ENCODE results near the gene UFM1. TPM values are rescaled to one million over a fixed set of nuclear protein-coding genes. Genes with fewer than 3 reads are reported as not detected.
"Not testable (repeated sequence)": the region's sequence is repeated elsewhere in the genome, so short reads cannot be mapped to it uniquely, and the experiment has no call there.

The UFM1 gene
- total RNA-seq, 1 experiment from 2014 or later = 33.5 TPM

DNA sequence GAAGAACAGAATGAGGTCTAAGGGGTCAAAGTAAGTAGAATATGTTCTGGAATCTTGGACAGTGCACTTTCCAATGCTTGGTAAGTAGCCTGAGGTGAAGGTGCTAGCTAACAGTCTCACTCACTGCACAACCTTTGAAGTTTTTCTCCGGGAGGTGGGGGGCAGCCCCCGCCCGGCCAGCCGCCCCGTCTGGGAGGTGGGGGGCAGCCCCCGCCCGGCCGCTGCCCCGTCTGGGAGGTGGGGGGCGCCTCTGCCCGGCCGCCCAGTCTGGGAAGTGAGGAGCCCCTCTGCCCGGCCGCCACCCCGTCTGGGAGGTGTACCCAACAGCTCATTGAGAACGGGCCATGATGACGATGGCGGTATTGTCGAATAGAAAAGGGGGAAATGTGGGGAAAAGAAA, 14.1 kb downstream of the UFM1 start:
- DNase-seq (ENCODE audit: low read depth) = not testable (repeated sequence)

DNA sequence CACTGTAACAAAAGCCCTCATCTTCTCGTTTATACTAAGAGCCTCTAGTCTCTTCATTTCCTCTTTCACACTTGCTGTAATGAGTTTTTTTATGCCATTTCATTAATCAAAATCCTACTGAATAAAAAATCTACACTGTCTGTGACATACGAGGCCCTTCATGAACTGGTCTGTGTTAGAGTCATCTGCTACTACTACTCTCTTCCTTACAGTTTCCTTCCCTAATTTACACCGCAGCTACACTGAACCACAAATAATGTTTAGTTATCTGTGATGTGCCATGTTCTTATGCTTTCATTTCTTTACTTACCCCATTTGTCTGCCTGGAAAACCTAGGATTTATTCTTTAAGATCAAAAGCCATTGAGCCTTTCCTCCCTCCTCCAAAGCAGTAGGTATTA, 16.0 kb downstream of the UFM1 start:
- DNase-seq (ENCODE audit: low read depth) = no peak

- DNase-seq (ENCODE audit: low read depth) = peak; percentile 75
Measured at GRCh38 chr13:38366954-38367645, 17.4 kb downstream of the UFM1 start.

GRCh38 chr13:38369058-38369457, 19.4 kb downstream of the UFM1 start:
- DNase-seq (ENCODE audit: low read depth) = no peak

DNA sequence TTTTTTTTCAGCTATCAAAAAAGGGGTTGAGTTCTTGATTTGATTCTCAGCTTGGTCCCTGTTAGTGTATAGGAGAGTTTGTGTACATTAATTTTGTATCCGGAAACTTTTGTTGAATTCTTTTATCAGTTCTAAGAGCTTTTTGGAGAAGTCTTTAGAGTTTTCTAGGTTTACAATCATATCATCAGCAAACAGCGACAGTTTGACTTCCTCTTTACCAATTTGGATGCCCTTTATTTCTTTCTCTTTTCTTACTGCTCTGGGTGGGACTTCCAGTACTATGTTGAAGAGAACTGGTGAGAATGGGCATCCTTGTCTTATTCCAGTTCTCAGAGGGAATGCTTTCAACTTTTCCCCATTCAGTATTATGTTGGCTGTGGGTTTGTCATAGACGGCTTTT, 20.4 kb downstream of the UFM1 start:
- DNase-seq (ENCODE audit: low read depth) = not testable (repeated sequence)

DNA sequence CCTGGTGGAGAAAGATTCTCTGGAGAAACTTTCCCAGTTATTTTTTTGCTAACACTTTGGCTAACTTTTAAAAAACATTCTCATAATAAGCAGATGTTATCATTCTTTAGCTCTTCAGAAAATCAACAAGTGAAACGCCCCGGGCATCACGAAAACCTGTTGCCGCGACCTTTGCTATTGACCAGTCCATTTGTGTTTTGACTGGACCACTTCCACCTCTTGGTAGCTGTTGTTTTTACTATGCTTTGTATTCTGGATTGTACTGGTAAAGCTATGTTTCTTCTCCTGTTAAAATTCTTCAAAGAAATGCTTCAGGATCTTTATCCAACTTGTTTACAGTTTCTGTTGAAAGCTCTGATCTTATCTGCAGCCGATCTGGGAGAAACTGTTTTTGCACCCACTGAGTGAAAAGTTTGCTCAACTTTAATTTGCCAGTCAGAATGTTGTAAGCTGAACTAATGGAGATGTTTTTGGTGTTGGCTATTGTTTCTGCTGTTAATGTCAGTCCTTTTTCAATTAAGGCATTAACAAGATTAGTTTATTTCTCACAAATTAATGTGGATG, 23.3 kb downstream of the UFM1 start:
- DNase-seq (ENCODE audit: low read depth) = no peak

DNA sequence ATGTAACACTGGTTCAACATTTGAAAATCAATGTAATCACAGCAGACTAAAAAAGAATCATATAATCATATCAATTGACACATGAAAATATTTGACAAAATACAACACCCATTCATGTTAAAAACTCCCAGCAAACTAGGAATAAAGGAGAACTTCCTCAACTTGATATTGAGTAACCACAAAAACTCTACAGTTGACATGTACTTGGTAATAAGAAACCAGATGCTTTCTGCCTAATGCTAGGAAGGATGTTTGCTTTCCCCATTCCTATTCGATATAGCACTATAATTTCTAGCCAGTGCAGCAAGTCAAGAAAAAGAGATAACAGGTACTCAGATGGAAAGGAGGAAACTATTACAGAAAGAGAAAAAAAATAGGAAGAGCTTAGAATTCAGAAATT, 26.9 kb downstream of the UFM1 start:
- DNase-seq (ENCODE audit: low read depth) = no peak

- DNase-seq (ENCODE audit: low read depth) = no peak
Measured at GRCh38 chr13:38381890-38382289, 32.2 kb downstream of the UFM1 start.

- no peak for DNase-seq (ENCODE audit: low read depth)
Measured at GRCh38 chr13:38382946-38383345, 33.3 kb downstream of the UFM1 start.

DNA sequence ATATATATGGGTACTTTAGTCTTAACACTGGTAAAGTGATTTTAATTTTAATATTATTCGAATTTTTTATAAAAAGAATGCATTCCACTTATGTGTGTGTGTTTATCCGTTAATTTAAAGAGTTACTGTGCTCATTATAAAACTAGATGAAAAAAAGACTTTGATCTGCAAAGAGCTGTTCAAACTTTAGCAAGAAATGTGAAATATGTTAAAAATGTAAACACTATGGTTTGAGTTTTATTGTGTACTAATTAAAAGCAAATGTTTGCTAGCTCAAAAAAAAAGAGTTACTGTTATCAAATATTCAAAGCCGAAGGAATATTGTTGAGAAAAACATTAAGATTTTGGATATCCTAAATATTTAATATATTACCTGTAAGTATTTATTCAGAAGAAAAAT, 34.5 kb downstream of the UFM1 start:
- no peak for DNase-seq (ENCODE audit: low read depth)

DNA sequence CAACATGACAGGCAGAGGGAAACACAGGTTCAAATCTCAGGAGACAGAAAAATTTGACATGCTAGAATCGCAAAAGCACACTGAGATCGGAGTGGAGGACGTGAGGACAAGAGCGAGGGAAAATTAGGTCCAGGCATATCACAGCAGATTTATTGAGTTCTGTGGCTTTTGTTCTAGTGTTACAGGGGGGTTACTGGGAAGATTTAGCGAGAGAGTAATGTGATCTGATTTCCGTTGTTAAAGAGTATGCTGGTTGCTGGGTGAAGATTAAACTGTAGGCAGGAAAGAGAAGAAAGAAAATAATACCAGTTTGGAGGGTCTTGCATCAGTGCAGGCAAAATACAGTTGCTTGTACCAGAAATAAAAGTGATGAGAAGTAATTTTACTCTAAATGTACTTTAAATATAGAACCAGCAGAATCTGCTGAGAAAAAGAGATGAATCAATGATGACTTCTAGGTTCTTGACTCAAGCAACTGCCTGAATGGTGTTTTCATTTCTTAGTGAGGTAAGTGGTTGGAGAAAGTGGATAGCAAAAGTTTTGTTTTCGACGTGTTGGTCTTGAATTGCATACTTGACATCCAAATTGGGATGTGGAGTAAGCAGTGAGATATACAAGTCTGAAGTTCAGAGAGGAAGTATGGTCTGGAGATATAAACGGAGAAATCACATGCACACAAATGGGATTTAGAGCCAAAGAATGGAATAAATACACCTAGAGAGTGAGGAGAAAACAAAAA, 35.7 kb downstream of the UFM1 start:
- DNase-seq (ENCODE audit: low read depth) = no peak

- DNase-seq (ENCODE audit: low read depth) = no peak
Measured at GRCh38 chr13:38386421-38386820, 36.8 kb downstream of the UFM1 start.

DNA sequence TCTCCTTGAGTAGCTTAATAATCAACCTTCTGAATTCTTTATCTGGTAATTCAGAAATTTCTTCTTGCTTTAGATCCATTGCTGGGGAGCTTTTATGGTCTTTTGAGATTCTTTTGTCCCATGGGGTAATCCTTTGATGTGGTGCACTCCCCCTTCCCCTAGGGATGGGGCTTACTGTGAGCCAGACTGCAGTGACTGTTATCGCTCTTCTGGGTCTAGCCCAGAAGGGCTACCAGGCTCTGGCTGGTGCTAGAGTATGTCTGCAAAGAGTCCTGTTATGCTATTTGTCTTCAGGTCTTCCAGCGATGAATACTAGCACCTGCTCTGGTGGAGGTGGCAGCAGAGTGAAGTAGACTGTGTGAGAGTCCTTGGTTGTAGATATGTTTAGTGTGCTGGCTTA, 41.7 kb downstream of the UFM1 start:
- no peak for DNase-seq (ENCODE audit: low read depth)

DNA sequence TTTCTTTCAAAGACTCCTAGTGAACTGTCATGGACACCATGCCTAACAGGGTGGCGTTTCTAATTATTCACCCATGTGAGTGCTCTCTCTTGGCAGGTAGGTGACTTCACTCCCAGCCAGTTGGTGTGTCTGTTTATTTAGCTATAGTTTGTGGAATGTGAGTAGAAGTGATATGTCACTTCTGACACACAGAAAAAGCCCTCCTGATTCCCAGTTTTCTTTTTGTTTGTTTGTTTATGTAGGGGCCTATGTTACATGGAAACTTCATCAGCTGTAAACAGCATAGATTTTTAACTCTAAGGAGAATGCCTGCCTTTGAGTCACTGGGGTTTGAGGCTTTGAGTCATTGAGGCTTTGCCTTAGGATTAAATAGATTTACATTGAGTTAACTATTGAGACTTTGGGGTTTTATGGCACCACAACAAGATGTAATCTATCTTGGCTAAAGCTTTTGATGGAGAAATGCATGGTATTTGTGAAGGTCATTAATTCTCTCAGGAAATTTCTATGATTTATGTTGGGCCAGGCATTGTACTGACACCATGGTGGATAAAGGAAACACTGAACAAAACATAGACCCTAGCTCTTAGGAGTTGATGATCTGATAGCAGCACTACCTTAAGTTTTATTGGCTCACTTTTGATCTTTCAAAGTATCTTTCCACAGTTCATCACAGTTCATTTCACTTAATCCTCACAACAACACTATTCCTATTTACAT, 45.3 kb downstream of the UFM1 start:
- DNase-seq (ENCODE audit: low read depth) = peak; percentile 52

DNA sequence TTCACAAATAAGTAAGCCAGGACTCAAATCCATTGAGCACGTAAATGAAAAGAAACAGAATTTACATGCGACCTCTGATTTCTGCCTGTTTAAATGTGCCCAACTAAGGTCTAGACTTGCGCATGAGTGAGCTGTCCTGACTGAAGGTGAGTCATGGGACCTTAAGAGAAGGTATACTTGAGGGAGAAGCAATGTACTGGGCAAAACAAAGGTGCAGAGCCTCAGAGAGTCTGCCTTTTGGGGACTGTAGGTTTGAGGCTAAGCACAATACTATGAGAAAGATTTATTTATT, 45.8 kb downstream of the UFM1 start:
- no peak for DNase-seq (ENCODE audit: low read depth)

DNA sequence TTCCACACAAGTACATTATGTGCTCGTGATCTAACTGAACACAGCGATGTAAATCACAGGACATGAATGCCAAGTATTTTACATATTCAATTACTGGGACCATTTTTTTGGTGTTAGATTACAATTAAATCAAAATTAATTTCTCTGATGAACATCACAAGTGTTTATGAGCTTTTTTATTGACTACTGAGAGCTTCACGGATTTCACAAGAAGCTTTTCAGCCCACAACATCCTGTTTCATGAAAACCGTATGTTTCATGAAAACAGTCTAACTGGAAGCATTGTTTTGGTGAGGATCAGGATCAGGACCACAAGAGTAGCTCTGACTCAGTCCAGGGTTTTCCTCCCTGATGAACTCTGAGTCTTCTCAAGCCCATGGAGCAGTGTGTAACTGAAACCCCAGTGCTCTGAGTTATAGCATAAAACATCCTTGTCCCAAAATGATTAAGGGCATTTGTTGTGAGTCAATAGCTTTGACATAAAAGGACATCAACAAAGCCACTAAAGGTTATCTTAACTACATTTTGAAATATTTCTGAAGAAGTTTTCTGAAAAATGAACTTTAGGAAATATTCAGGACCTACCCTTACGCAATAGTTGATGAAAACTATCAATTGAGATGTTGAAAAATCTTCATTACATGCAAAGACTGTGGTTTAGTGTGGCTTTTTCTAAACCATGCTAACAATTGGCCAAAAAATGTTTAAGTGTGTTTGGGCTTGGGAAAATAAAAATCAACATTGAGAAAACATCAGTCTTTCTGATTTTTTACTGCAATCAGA, 49.3 kb downstream of the UFM1 start:
- DNase-seq (ENCODE audit: low read depth) = peak; percentile 87

GRCh38 chr13:38399535-38399934, 49.9 kb downstream of the UFM1 start:
- no peak for DNase-seq (ENCODE audit: low read depth)

GRCh38 chr13:38401276-38401675, 51.6 kb downstream of the UFM1 start:
- no peak for DNase-seq (ENCODE audit: low read depth)

DNA sequence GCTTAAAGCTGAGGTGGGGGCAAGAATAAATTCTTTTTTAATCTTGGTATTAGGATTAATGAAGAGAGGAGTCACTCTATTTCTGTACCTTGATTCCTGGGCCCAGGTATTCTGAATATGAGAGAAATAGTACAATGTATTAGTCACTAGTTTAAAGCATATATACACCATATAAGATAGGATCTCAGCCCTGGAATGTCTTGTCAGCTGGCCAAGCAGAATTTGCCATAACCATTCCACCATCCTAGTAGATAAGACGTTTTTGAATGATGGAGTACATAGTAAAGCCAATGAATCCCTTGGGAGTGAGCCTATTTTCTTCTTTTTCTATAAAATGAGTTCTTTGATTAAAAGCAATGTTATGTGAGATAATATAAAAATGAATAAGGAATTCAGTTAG, 55.6 kb downstream of the UFM1 start:
- DNase-seq (ENCODE audit: low read depth) = no peak

DNA sequence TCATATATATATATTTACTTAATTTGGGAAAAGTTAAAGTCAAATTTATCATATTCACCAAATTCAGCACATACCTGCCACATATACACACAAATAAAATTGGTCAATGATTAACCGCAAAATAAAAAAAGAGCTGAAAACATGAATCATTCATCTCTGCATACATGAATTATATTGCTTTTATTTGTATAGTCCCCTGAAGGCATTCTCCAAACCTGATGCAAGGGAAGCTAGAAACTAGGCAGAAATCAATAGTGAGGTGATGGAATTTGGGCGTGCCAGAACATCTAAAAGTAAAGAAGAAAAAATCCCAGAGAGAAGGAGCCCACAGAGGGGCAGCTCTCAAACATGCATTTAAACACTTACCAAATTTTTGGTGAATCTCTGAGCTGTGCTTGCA, 60.1 kb downstream of the UFM1 start:
- no peak for DNase-seq (ENCODE audit: low read depth)

DNA sequence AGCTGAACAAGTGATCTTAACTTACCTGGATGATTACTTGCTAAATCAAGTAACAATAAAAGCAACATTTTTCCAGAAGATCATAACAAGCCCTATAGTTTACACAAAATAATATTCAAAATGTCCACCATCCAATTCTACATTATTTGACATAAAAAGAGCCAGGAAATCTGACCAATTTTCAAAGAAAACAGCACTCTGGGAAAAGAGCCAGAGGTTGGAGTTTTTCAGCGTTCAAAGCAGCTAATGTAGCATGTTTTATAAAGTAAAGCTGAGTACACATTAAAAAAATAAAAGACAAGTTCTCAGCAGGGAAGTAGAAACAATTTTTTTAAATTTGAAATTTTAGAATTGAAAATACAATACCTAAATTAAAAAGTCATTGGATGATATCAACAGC, 62.6 kb downstream of the UFM1 start:
- DNase-seq (ENCODE audit: low read depth) = no peak
